GM12878 (cell line): ENCODE results near the gene TRUB2. TPM values are rescaled to one million over a fixed set of nuclear protein-coding genes. Genes with fewer than 3 reads are reported as not detected.

ENCODE experiments used
- BRCA1 ChIP-seq: IDR thresholded peaks from 2 replicates; pipeline ENCODE4 v1.6.1; 2011; ENCODE audit warnings: low read depth, low read length, improper control_type of control experiment
- CBFB ChIP-seq: IDR thresholded peaks from 2 replicates; pipeline ENCODE4 v1.6.1; 2016; ENCODE audit warnings: antibody characterized with exemption, low read depth
- CHD4 ChIP-seq: fragments of 200-600 bp; sonication (generic); IDR thresholded peaks from 2 replicates; pipeline ENCODE4 v1.6.1; 2016; ENCODE audit warnings: mild to moderate bottlenecking
- ETV6 ChIP-seq, 2 experiments: fragments of 450-650 bp in 1 of 2; IDR thresholded peaks in 1 of 2; conservative IDR thresholded peaks in 1 of 2; 2 replicates each; pipeline ENCODE4 v1.6.1; 2014; ENCODE audit warnings: antibody characterized with exemption in 1 of 2, borderline replicate concordance in 1 of 2, low read depth in 1 of 2, mild to moderate bottlenecking in 1 of 2, moderate library complexity in 1 of 2
- GATAD2B ChIP-seq: fragments of 450-650 bp; conservative IDR thresholded peaks from 2 replicates; pipeline ENCODE4 v1.6.1; 2017; ENCODE audit warnings: low read depth, mild to moderate bottlenecking, moderate library complexity
- JUNB ChIP-seq: IDR thresholded peaks from 2 replicates; pipeline ENCODE4 v1.6.1; 2016; ENCODE audit warnings: antibody characterized with exemption, mild to moderate bottlenecking
- KLF5 ChIP-seq: fragments of 450-650 bp; IDR thresholded peaks from 2 replicates; pipeline ENCODE4 v1.6.1; 2014; ENCODE audit warnings: mild to moderate bottlenecking; ENCODE audit not compliant: partially characterized antibody
- MXI1 ChIP-seq: fragments of 150-350 bp; IDR thresholded peaks from 2 replicates; pipeline ENCODE4 v1.6.1; 2011; ENCODE audit warnings: low read depth, mild to moderate bottlenecking, inconsistent platforms, low read length, improper control_type of control experiment
- NFXL1 ChIP-seq: fragments of 450-650 bp; IDR thresholded peaks from 2 replicates; pipeline ENCODE4 v1.6.1; 2017; ENCODE audit warnings: antibody characterized with exemption, mild to moderate bottlenecking, borderline replicate concordance
- NRF1 ChIP-seq: conservative IDR thresholded peaks from 2 replicates; pipeline ENCODE4 v1.6.1; 2011; ENCODE audit warnings: mild to moderate bottlenecking, low read depth, low read length, improper control_type of control experiment
- POLR2AphosphoS2 ChIP-seq: IDR thresholded peaks from 2 replicates; pipeline ENCODE4 v1.6.1; 2011; ENCODE audit warnings: low read depth, mild to moderate bottlenecking, low read length, improper control_type of control experiment, moderate library complexity
- POLR2AphosphoS5 ChIP-seq: IDR thresholded peaks from 2 replicates; pipeline ENCODE4 v1.6.1; 2011; ENCODE audit warnings: mild to moderate bottlenecking, low read length, inconsistent platforms
- RBBP5 ChIP-seq: fragments of 200-600 bp; sonication (generic); conservative IDR thresholded peaks from 2 replicates; pipeline ENCODE4 v1.6.1; 2016
- RFX5 ChIP-seq: IDR thresholded peaks from 2 replicates; pipeline ENCODE4 v1.6.1; 2011; ENCODE audit warnings: low read depth, low read length, improper control_type of control experiment
- RUNX3 ChIP-seq: IDR thresholded peaks from 2 replicates; pipeline ENCODE4 v1.6.1; 2012; ENCODE audit warnings: low read length, inconsistent platforms
- SMARCA5 ChIP-seq: fragments of 450-650 bp; IDR thresholded peaks from 2 replicates; pipeline ENCODE4 v1.6.1; 2017; ENCODE audit warnings: mild to moderate bottlenecking
- SPI1 ChIP-seq: IDR thresholded peaks from 2 replicates; pipeline ENCODE4 v1.6.1; 2011; ENCODE audit warnings: low read depth, mild to moderate bottlenecking, low read length, moderate library complexity, borderline replicate concordance; ENCODE audit not compliant: insufficient read depth
- STAT1 ChIP-seq: fragments of 450-650 bp; conservative IDR thresholded peaks from 2 replicates; pipeline ENCODE4 v1.6.1; 2014; ENCODE audit warnings: antibody characterized with exemption, mild to moderate bottlenecking
- ZNF24 ChIP-seq: fragments of 450-650 bp; IDR thresholded peaks from 2 replicates; pipeline ENCODE4 v1.6.1; 2017; ENCODE audit warnings: antibody characterized with exemption, mild to moderate bottlenecking
- ZNF274 ChIP-seq: IDR thresholded peaks from one replicate; pipeline ENCODE4 v1.8.0; 2011; ENCODE audit not compliant: insufficient read length, insufficient read depth
- polyA plus RNA-seq, 11 experiments: library from polyadenylated mRNA; depleted of rRNA in 4 of 11; unstranded in 6 of 11; stranded (reverse) in 5 of 11; fragments of >200 nt; fragmentation: Nextera tagmentation in 4 of 11; fragmentation: Illumina TruSeq in 1 of 11; extraction: Ambion mirVana in 4 of 11; extraction: Trizol in 1 of 11; gene quantifications; 1 replicate in 1 of 11; 2 replicates in 10 of 11; pipeline versions ENCODE4 v1.2.1 to v1.2.3, GENCODE V29; 2011 to 2016; ENCODE audit warnings: inconsistent platforms in 2 of 11, missing spikeins in 2 of 11, low read depth in 1 of 11
- total RNA-seq, 4 experiments: library from RNA; depleted of rRNA in 3 of 4; stranded (reverse); fragments of >200 nt in 3 of 4; fragmentation: Illumina TruSeq in 1 of 4; extraction: Trizol in 1 of 4; gene quantifications; 2 replicates each; pipeline versions ENCODE4 v1.2.1 to v1.2.3, GENCODE V29; 2013 to 2021
- TF ChIP-seq, protein P1 (sequence below): IDR thresholded peaks from 2 replicates; pipeline ENCODE4 v1.6.1; 2011; ENCODE audit warnings: borderline replicate concordance, low read depth, mild to moderate bottlenecking, moderate library complexity, mixed read lengths, low read length; ENCODE audit not compliant: insufficient read depth; ENCODE audit errors: extremely low read length
- TF ChIP-seq, protein P2 (sequence below): fragments of 450-650 bp; IDR thresholded peaks from 2 replicates; pipeline ENCODE4 v1.6.1; 2017; ENCODE audit warnings: mild to moderate bottlenecking
- TF ChIP-seq, protein P3 (sequence below): fragments of 450-650 bp; IDR thresholded peaks from 2 replicates; pipeline ENCODE4 v1.6.1; 2016; ENCODE audit warnings: mild to moderate bottlenecking
- TF ChIP-seq, protein P4 (sequence below): IDR thresholded peaks from 2 replicates; pipeline ENCODE4 v1.6.1; 2012; ENCODE audit warnings: low read depth, low read length, improper control_type of control experiment
- TF ChIP-seq, protein P5 (sequence below): IDR thresholded peaks from 2 replicates; pipeline ENCODE4 v1.6.1; 2011; ENCODE audit warnings: mild to moderate bottlenecking, low read depth, low read length, moderate library complexity; ENCODE audit not compliant: insufficient replicate concordance

The TRUB2 gene
- total and polyA plus RNA-seq, 10 of the 15 experiments (the other 5 are each of a cell fraction or from before 2014, with no cell fraction given) = 2.8 to 70.5 (median 37.2) TPM

DNA sequence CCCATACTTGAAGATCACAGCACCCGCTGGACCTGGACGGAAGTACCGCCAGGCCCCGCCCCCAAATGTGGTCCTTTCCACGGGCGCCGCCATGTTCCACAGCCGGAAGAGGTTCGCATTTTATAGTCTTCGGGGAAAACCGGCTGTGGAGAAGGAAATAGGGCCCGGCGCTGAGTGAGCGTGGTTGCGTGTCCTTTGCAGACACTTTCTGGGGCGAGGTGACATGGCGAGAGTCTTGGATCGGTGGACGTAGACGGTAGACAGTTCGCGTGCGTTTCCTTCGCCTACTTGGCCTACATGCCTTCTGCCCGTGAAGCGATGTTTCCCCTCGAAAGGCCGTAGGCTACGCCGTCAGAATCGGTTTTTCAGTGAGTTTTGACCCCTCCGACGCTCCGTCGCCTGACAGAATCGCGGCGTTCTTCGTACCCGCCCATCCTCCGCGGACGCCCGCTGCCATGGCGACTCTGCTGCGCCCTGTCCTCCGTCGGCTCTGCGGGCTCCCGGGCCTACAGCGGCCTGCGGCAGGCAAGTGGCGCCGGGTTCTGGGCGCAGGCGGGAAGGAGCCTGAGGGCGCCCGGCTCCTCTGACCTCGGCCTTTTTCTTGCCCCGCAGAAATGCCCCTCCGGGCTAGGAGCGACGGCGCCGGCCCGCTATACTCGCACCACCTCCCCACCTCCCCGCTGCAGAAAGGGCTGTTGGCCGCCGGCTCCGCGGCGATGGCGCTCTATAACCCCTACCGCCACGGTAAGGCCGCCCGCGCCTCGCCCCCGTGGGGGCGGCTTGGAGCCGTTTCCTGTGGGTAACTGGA, at the start of gene TRUB2, which contains the start of gene COQ4 (continued):
- TF ChIP-seq, protein P1, sequence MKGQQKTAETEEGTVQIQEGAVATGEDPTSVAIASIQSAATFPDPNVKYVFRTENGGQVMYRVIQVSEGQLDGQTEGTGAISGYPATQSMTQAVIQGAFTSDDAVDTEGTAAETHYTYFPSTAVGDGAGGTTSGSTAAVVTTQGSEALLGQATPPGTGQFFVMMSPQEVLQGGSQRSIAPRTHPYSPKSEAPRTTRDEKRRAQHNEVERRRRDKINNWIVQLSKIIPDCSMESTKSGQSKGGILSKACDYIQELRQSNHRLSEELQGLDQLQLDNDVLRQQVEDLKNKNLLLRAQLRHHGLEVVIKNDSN = no peak
- TF ChIP-seq, protein P2, sequence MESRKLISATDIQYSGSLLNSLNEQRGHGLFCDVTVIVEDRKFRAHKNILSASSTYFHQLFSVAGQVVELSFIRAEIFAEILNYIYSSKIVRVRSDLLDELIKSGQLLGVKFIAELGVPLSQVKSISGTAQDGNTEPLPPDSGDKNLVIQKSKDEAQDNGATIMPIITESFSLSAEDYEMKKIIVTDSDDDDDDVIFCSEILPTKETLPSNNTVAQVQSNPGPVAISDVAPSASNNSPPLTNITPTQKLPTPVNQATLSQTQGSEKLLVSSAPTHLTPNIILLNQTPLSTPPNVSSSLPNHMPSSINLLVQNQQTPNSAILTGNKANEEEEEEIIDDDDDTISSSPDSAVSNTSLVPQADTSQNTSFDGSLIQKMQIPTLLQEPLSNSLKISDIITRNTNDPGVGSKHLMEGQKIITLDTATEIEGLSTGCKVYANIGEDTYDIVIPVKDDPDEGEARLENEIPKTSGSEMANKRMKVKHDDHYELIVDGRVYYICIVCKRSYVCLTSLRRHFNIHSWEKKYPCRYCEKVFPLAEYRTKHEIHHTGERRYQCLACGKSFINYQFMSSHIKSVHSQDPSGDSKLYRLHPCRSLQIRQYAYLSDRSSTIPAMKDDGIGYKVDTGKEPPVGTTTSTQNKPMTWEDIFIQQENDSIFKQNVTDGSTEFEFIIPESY = no peak
- TF ChIP-seq NRF1 (no peak), POLR2AphosphoS5 (peak; percentile 81; the same call in 1 of the 2 replicates), BRCA1 (no peak), POLR2AphosphoS2 (peak; percentile 58; the same call in 1 of the 2 replicates), NFXL1 (no peak), ETV6 (conservative IDR thresholded peaks at IDR 0.05 in 1 of 2, IDR thresholded peaks at IDR 0.05 in 1 of 2; ENCODE audit: borderline replicate concordance in 1 of 2, low read depth in 1 of 2) (0 out of 4 replicates have a peak, but pooled peaks of 1 of the 2 experiments have one; percentile 19), MXI1 (peak; percentile 100), CHD4 (no peak), SMARCA5 (no peak), RUNX3 (peak; percentile 82), RBBP5 (no peak), STAT1 (peak; percentile 98), ZNF24 (no peak), RFX5 (no peak), ZNF274 (no peak), GATAD2B (peak; percentile 66; the same call in 1 of the 2 replicates), SPI1 (no peak), CBFB (peak; percentile 81; the same call in 1 of the 2 replicates), KLF5 (peak; percentile 80), JUNB (no peak; the same call in 1 of the 2 replicates)
- TF ChIP-seq, protein P3, sequence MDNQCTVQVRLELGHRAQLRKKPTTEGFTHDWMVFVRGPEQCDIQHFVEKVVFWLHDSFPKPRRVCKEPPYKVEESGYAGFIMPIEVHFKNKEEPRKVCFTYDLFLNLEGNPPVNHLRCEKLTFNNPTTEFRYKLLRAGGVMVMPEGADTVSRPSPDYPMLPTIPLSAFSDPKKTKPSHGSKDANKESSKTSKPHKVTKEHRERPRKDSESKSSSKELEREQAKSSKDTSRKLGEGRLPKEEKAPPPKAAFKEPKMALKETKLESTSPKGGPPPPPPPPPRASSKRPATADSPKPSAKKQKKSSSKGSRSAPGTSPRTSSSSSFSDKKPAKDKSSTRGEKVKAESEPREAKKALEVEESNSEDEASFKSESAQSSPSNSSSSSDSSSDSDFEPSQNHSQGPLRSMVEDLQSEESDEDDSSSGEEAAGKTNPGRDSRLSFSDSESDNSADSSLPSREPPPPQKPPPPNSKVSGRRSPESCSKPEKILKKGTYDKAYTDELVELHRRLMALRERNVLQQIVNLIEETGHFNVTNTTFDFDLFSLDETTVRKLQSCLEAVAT = peak; percentile 91
- TF ChIP-seq, protein P4, sequence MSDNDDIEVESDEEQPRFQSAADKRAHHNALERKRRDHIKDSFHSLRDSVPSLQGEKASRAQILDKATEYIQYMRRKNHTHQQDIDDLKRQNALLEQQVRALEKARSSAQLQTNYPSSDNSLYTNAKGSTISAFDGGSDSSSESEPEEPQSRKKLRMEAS = peak; percentile 100
- TF ChIP-seq, protein P5, sequence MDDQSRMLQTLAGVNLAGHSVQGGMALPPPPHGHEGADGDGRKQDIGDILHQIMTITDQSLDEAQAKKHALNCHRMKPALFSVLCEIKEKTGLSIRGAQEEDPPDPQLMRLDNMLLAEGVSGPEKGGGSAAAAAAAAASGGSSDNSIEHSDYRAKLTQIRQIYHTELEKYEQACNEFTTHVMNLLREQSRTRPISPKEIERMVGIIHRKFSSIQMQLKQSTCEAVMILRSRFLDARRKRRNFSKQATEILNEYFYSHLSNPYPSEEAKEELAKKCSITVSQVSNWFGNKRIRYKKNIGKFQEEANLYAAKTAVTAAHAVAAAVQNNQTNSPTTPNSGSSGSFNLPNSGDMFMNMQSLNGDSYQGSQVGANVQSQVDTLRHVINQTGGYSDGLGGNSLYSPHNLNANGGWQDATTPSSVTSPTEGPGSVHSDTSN = no peak
